Measurements from ENCODE around the gene GPR183. TPM values are rescaled to one million over a fixed set of nuclear protein-coding genes. Genes with fewer than 3 reads are reported as not detected.

The GPR183 gene
- total RNA-seq, 4 donors from 2014 or later, result 3.0 to 14.6 (median 6.5) TPM

- in situ Hi-C loops (cut with MboI; ENCODE audit: low pct_ligation_motif_present in 1 of 4, low pct_unique_long_range_greater_than_20kb in 1 of 4, low sequenced_read_pairs in 3 of 4) (no loop called here), intact Hi-C loops (cut with DNase I; ENCODE audit: low total_unique reads) (no loop called here)
- H3K4me3 ChIP-seq, result no peak overlapping the region
- H3K36me3 ChIP-seq, result no peaks in the 10 kb centered on the region
- peak overlapping the region; percentile 61 to 64 (median 62) for H3K27ac ChIP-seq
- no peaks in the 10 kb centered on the region for H3K27me3 ChIP-seq
- H3K4me1 ChIP-seq, result peaks cover 3 to 58% (median 33%) of the 10 kb centered on the region in 4 donors
- DNase-seq, result peak; percentile 32
- no peak for TF ChIP-seq CTCF (IDR thresholded peaks at IDR 0.05)
- peak in 2 of 3 donors; percentile 15 to 20 for TF ChIP-seq POLR2AphosphoS5 (IDR thresholded peaks at IDR 0.05)
- peak; percentile 19 for TF ChIP-seq POLR2A (IDR thresholded peaks at IDR 0.05)
- TF ChIP-seq EP300 (IDR thresholded peaks at IDR 0.05; ENCODE audit: low read depth), result peak; percentile 13
- WGBS, 2 donors (ENCODE audit: low coverage in 1 of 2), result 67 to 71% methylated on average over 3 of the region's 3 CpGs
- no peaks in the 10 kb centered on the region for H3K9me3 ChIP-seq
Observed at GRCh38 chr13:99280166-99280565, 27.0 kb downstream of the GPR183 start.

- no peaks in the 10 kb centered on the region for H3K9me3 ChIP-seq
- in situ Hi-C loops (cut with MboI; ENCODE audit: low pct_ligation_motif_present in 1 of 4, low pct_unique_long_range_greater_than_20kb in 1 of 4, low sequenced_read_pairs in 3 of 4), result loop anchor here in 2 of 4 donors (10.0 kb wide), 1 partner anchor 155 kb away; no protein-coding TSS in a partner anchor
- peak overlapping the region; percentile 61 to 64 (median 62) for H3K27ac ChIP-seq
- 88% methylated on average over 2 of the region's 2 CpGs; no CpG with 5 or more reads in 1 of the 2 donors for WGBS, 2 donors (ENCODE audit: low coverage in 1 of 2)
- DNase-seq, result no peak
- H3K4me3 ChIP-seq, result no peak overlapping the region
- no peaks in the 10 kb centered on the region for H3K36me3 ChIP-seq
- H3K4me1 ChIP-seq, result peaks cover 3 to 55% (median 29%) of the 10 kb centered on the region in 4 donors
- TF ChIP-seq POLR2AphosphoS5 (IDR thresholded peaks at IDR 0.05) (no peak), CTCF (IDR thresholded peaks at IDR 0.05) (no peak), POLR2A (IDR thresholded peaks at IDR 0.05) (no peak), EP300 (IDR thresholded peaks at IDR 0.05; ENCODE audit: low read depth) (no peak)
- H3K27me3 ChIP-seq, result no peaks in the 10 kb centered on the region
- intact Hi-C loops (cut with DNase I; ENCODE audit: low total_unique reads), result loop anchor here (2.0 kb wide), 1 partner anchor 21 kb away; no protein-coding TSS in a partner anchor
Observed at GRCh38 chr13:99279637-99280036, 27.6 kb downstream of the GPR183 start.

- H3K27ac ChIP-seq, result peak overlapping the region in 2 of 4 donors; percentile 61 to 63
- TF ChIP-seq CTCF (IDR thresholded peaks at IDR 0.05), result no peak
- TF ChIP-seq POLR2AphosphoS5 (IDR thresholded peaks at IDR 0.05), result no peak
- no peak for TF ChIP-seq POLR2A (IDR thresholded peaks at IDR 0.05)
- TF ChIP-seq EP300 (IDR thresholded peaks at IDR 0.05; ENCODE audit: low read depth), result no peak
- no peak overlapping the region for H3K4me3 ChIP-seq
- H3K27me3 ChIP-seq, result no peaks in the 10 kb centered on the region
- intact Hi-C loops (cut with DNase I; ENCODE audit: low total_unique reads) (loop anchor here (2.0 kb wide), 1 partner anchor 22 kb away; no protein-coding TSS in a partner anchor), in situ Hi-C loops (cut with MboI; ENCODE audit: low pct_ligation_motif_present in 1 of 4, low pct_unique_long_range_greater_than_20kb in 1 of 4, low sequenced_read_pairs in 3 of 4) (loop anchor here in 2 of 4 donors (10.0 kb wide), 1 partner anchor 156 kb away; no protein-coding TSS in a partner anchor)
- no peak for DNase-seq
- WGBS, 2 donors (ENCODE audit: low coverage in 1 of 2), result 89 to 100% methylated on average over 1 to 3 of the region's 3 CpGs
- no peaks in the 10 kb centered on the region for H3K36me3 ChIP-seq
- no peaks in the 10 kb centered on the region for H3K9me3 ChIP-seq
- H3K4me1 ChIP-seq, result peaks cover 3 to 48% (median 27%) of the 10 kb centered on the region in 4 donors
Observed at GRCh38 chr13:99278843-99279242, 28.4 kb downstream of the GPR183 start.

GRCh38 chr13:99278200-99278599, 29.0 kb downstream of the GPR183 start:
- no peaks in the 10 kb centered on the region for H3K36me3 ChIP-seq
- intact Hi-C loops (cut with DNase I; ENCODE audit: low total_unique reads), result loop anchor here (2.0 kb wide), 1 partner anchor 23 kb away; no protein-coding TSS in a partner anchor
- no peak for DNase-seq
- H3K27ac ChIP-seq, result no peak overlapping the region
- 75 to 84% methylated on average over 2 to 5 of the region's 5 CpGs for WGBS, 2 donors (ENCODE audit: low coverage in 1 of 2)
- TF ChIP-seq POLR2A (IDR thresholded peaks at IDR 0.05) (no peak), POLR2AphosphoS5 (IDR thresholded peaks at IDR 0.05) (no peak)
- peaks cover 3 to 44% (median 26%) of the 10 kb centered on the region in 4 donors for H3K4me1 ChIP-seq
- in situ Hi-C loops (cut with MboI; ENCODE audit: low pct_ligation_motif_present in 1 of 4, low pct_unique_long_range_greater_than_20kb in 1 of 4, low sequenced_read_pairs in 3 of 4), result loop anchor here in 2 of 4 donors (10.0 kb wide), 1 partner anchor 157 kb away; no protein-coding TSS in a partner anchor
- no peak overlapping the region for H3K4me3 ChIP-seq
- H3K27me3 ChIP-seq, result no peaks in the 10 kb centered on the region
- no peaks in the 10 kb centered on the region for H3K9me3 ChIP-seq

All from transverse colon (tissue), 4 donors.